ENCODE data around the gene CAPZA1.
A peak's percentile ranks its signal among the peaks of the same experiment; 100 is the strongest.

The CAPZA1 gene

GRCh38 chr1:112702420-112703261 lies 83.0 kb downstream of the CAPZA1 start:
- DNase-seq (ENCODE audit: low spot score) = no peak
- TF ChIP-seq CTCF (IDR thresholded peaks at IDR 0.05; ENCODE audit: extremely low read depth, missing control alignments) = no peak

- TF ChIP-seq CTCF (IDR thresholded peaks at IDR 0.05; ENCODE audit: extremely low read depth, missing control alignments) = no peak
- no peak for DNase-seq (ENCODE audit: low spot score)
Measured at GRCh38 chr1:112703706-112704105, 84.1 kb downstream of the CAPZA1 start.

- TF ChIP-seq CTCF (IDR thresholded peaks at IDR 0.05; ENCODE audit: extremely low read depth, missing control alignments) = no peak
- no peak for DNase-seq (ENCODE audit: low spot score)
Measured at GRCh38 chr1:112704391-112704933, 84.8 kb downstream of the CAPZA1 start.

GRCh38 chr1:112704934-112705627 lies 85.4 kb downstream of the CAPZA1 start:
- TF ChIP-seq CTCF (IDR thresholded peaks at IDR 0.05; ENCODE audit: extremely low read depth, missing control alignments) = no peak
- peak; percentile 91 for DNase-seq (ENCODE audit: low spot score)

- peak; percentile 95 for DNase-seq (ENCODE audit: low spot score)
- no peak for TF ChIP-seq CTCF (IDR thresholded peaks at IDR 0.05; ENCODE audit: extremely low read depth, missing control alignments)
Measured at GRCh38 chr1:112706505-112707220, 87.0 kb downstream of the CAPZA1 start, which contains the start of gene RHOC. Gene RHOC, minus strand, starts transcription at chr1:112707127. Its CDS starts 3,328 bp downstream, at chr1:112703799.

- peak; percentile 94 for TF ChIP-seq CTCF (IDR thresholded peaks at IDR 0.05; ENCODE audit: extremely low read depth, missing control alignments)
- peak; percentile 89 for DNase-seq (ENCODE audit: low spot score)
Measured at GRCh38 chr1:112707221-112708001, 87.8 kb downstream of the CAPZA1 start.

Measured in GM20000 (cell line).